Subcutaneous adipose tissue (tissue), 4 donors: Measurements from ENCODE around the gene STK25. TPM values are rescaled to one million over a fixed set of nuclear protein-coding genes. Genes with fewer than 3 reads are reported as not detected.

ENCODE experiments used
- CTCF ChIP-seq: fragments of 450-650 bp; IDR thresholded peaks from one replicate; pipeline ENCODE4 v1.5.1; 2016; ENCODE audit warnings: low read depth, mild to moderate bottlenecking, control low read depth, antibody characterized with exemption, moderate library complexity
- total RNA-seq, 4 donors: library from RNA; depleted of rRNA; stranded (reverse); fragments of >200 nt; gene quantifications; one replicate each; pipeline ENCODE4 v1.1.0, GENCODE V29; 2016

Gene STK25
- total RNA-seq, 4 donors from 2014 or later = 85.3 to 230 (median 124) TPM

GRCh38 chr2:241514553-241514952, 6.2 kb upstream of the STK25 start:
- TF ChIP-seq CTCF = no peak

GRCh38 chr2:241511091-241511741, 2.8 kb upstream of the STK25 start:
- TF ChIP-seq CTCF = no peak

- TF ChIP-seq CTCF = no peak
These were observed 886 bp upstream of the STK25 start for GRCh38 chr2:241509155-241509784.

GRCh38 chr2:241507430-241508239, 749 bp downstream of the STK25 start:
- no peak for TF ChIP-seq CTCF

- no peak for TF ChIP-seq CTCF
These were observed 1.5 kb downstream of the STK25 start for GRCh38 chr2:241506793-241507429.

GRCh38 chr2:241505781-241506201, 2.6 kb downstream of the STK25 start:
- no peak for TF ChIP-seq CTCF
